Colon (tissue), 2 donors: Measurements from ENCODE around the gene CD151.

ENCODE experiments used
- FAIRE-seq: peaks from 2 replicates; lab custom pipeline; 2012; peaks lifted over from hg19 to GRCh38; lab: Jason Lieb, UNC
- donor health status: control.
- donor health status: control.

Gene CD151

DNA sequence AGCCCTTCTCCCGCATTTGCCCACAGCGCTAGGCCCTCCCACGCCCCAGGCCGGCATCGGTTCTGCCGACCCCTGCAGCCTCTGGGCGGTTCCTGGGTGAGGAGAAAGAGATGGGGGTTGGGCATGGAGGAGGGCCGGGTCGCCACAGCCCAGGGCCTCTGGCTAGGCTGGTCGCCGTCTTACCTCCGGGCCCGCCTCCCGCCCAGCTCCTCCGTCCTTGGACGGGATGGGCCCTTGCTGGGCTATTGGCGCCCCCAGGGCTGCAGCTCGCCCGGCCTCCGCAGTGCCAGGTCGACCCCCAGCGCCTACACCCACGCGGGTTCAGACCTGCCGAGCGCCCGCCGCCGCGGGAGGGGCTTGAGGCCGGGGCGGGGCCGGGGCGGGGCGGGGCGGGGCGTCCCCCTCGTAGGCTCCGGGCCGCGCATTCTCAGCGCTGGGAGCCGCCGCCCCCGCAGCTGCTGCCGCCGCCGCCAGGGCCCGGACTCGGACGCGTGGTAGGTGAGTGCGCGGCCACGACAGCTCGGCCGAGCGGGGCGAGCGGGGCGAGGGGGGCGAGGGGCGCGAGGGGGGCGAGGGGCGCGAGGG is at the start of gene CD151:
Gene CD151, plus strand, starts transcription at position 424 of the 585 bp plus-strand sequence. CDS start 3,118 bp downstream, outside the sequence.
- no peak for FAIRE-seq

DNA sequence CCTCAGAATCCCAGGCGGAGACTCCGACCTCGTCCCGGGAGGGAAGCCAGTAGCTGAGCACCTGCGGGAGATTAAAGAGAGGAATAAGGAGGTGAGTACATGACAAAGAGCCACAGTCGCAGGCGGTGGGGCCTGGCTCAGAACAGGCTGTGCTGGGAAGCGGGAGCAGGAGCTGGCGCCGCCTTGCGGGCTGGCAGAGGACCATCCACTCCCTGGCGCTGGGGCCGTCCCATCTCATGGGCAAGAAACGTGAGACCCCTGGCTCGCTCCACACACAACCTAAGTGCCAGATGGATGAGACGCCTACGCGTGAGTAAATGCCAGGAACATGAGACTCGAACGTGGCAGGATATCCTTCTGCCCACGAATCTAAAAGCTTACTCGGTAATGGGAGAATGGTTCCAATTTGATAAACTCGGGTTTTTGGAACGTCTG is 49.2 kb upstream of the CD151 start:
- FAIRE-seq: no peak

DNA sequence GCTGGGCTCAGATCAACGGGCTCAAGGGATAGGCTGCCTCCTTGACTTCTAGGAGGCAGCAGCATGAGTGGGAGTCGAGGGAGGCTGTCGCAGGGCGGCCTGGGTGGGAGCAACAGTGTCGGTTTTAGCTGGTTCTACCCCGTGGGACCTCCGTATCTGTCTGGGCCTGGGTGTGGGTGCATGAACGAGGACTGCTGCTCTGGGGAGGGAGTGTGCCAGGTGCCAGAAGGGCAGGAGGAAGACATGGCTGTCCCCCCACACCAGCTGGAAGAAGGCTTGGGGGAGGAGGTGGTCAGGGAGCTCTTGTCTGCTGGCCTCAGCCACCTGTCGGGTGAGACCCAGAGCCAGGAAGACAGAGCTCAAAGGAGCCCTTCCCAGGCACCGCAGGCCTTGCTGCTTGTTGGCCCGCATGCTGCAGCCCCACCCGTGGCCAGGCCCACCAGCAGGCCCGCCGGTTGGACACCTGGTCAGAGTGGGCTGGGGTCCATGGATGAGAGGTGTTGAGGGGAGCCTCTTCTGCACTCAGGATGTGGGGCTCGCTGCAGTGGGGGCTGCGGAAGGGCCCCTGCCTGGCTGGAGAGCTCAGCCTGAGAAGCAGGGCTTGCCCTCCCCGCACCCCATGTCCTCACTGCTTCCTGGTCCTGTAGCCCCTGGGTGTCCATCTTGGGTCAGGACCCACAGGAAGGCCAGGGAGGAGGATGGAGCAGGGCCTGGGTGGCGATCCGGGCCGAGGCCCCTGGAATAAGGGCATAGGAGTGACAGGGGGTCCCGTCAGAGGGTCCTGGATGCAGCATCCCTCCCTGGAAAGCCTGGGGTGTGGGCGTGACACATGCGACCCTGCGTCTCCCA is 46.3 kb upstream of the CD151 start:
- FAIRE-seq: no peak

DNA sequence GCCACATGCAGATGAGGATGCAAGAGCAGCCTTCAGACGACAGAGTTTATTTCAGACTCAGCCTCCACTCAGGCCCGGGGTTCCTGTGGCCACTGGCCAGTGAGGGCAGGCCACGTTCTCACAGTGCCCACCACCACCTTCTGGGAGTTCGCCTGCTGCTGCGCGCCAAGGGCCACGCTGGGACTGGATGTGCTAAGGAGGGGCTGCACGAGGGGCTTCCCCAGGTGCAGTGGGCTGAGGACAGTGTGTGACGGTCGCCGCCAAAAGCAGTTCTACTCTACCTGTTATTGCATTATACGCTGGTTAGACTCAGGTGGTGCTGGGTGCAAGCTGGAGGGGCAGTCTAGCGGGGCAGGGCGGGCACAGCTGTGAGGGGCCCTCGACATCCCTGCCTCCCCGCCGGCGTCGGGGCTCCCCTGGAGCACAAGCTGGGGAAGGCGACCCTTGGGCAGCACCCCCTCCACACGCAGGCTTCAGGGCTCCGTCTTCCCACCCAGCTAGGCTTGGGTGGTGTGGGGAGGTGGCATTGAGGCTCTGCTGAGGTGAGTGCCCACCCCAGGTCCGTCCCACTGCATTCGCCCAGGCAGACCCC is 45.6 kb upstream of the CD151 start:
- no peak for FAIRE-seq

DNA sequence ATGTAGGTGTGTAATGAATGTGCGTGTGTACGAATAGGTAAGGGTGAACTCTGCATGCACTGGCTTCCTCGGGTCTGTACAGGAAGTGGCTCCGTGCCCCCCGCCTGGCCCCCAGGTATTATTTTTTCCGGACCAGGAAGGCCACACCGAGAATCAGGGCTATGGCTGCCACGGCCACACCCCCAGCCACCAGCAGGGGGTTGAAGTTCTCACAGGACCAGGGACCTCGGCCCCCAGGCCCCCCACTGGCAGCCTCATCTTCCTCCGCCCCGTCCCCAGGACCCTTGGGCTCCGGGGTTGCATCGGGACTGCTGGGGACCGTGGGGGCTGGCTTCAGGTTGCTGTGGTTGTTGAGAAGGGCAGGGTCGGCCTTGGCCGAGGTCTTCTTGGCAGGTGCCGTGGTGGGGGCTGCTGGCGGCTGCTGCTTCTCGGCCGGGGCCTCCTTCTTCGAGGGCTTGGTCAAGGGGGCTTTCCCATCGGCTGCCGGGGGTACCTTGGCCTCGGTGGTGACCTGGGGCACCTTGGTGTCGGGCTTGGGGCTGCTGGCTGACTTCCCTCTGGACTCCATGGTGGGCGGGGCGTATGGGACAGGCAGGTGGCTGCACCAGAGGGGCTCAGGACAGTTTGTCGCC is 44.6 kb upstream of the CD151 start:
- FAIRE-seq: no peak

DNA sequence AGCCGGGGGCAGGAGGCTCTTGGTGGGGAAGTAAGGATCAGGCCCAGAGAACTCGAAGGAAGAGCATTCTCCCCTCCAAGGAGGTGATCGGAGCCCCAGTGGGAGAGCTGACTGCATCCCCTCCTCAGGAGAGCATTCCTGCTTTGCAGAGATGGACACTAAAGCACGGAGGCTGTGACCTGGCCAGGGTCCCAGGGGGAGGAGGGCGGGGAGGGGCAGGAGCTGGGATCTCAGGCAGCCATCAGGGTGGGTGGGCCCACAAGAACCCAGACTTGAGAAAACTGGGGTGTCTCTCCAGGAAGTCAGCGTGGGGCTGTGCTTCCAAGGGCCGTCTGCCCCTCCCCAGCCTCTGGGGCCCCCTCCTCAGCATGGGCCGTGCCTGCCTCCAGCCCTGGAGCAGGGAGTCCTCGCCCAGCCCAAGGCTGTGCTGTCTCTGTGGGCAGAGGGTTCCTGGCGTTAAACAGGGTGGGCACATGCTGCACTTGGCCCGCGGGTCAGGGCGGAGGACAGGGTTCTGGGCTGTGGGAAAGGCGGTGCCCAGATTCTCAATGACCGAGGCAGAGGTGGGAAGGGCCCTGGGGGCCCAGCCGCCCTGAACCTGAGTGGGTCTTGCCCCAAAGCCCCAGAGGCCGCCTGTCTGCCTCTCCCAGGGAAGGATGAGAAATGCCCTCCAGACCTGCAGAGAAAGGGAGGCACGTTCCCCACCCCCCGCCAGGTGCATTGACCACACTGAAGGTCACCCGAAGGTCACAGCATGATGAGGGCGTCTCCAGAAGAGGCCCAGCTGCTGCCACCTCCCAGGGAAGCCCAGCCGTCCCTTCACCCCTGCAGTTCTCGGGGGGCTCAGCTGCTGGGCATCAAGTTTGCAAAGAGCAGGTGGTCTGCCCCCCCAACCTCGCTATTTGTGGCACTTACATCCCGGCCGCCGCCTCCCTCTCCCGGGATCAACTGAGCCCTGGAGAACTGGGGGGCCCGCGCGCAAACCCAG is 43.5 kb upstream of the CD151 start:
- FAIRE-seq: no peak

DNA sequence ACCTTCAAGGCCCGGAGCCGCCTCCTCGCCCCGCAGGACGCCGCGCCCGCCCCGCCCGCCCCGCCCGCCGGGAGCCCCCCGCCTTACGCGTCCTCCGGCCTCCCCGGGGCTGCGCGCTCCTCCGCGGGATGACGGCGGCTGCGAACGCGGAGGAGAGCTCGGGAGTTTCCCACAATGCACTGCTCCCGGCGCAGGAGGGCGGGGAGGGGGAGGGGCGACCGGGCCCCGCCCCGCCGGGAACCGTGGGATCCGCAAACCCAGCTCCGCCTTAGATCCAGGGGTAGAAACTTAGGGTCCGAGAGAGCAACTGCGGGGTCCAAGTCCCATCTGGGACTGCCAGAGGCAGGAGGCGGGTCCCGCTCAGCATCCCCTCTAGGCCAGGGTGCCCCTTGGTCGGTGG is 42.8 kb upstream of the CD151 start, which contains the start of gene CEND1:
Gene CEND1, minus strand, starts transcription at position 148 of the 400 bp plus-strand sequence. CDS start 1,514 bp downstream, outside the sequence.
- no peak for FAIRE-seq

DNA sequence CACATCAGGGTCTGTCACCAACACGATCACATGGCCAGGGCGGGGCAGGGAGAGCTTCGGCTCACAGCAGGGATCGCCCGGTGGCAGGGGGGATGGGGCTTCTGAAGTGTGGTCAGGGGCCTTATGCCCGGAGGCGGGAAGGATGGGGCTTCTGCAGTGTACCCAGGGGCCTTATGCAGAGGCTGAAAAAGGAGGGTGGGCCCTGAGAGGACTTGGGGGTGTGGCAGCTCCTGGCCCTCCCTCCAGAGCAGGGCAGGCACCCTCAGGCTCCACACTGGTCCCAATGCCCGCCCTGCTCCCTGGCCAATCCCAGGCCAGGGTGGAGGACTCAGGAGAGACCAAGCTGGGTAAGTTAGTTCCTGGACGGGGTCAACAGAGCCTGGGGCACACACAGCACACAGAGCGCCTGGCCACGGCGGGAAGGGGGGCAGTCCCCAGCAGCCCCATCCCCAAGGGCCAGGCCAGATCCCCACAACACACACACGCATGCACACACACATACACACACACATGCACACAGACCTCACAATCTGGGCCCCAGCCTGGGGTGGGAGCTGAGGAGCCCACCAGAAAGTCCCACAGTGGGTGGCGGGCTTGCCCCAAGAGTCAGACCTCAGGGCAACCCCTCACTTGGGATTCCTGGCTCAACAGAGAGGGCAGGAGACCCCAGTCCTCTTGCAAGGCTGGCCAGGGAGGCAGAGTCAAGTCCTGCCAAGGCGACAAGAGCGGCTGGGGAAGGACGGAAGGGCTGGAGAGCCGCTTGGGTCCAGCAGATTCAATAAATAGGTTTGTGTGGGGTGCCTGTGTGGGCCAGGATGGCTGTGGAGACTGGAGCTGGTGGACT is 41.8 kb upstream of the CD151 start:
- no peak for FAIRE-seq

DNA sequence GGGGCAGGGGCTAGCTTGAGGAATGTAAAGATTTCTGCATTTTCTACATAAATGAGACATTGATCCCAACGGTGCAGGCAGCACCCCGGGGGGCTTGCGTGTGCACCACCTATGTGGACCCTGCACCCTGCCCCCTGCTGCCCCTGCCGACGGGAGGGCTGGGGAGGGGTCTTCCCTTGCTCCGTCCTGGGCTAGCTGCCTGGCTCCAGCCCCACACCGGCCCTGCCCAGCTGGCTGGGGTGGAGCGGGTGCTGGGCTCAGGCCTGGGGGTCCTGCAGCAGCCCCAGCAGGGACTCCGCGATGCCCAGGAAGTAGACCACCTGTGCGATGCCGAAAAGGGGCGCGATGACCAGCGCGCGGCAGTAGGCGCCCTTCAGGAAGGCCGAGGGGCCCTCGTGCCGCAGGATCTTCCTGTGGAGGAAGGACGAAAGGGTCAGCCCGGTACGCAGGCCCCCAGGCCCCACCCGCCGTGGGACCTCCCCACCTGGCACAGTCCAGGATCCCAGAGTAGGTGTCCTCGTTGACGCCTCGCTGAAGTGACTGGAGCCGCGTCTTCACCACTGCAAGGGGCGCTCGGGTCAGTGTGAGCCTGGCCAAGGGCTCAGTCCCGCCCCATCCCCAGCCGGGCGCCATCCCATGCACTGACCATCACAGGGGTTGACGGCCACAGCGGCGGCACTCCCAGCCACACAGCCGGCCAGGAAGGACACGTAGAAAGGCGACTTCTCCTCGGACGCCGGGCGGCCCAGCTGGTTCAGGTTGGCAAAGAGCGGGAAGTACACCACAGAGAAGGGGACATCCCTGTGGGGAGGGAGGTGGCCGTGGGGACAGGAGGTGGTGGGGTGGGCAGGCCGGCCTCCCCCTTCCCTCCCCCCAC is 40.9 kb upstream of the CD151 start:
- no peak for FAIRE-seq

DNA sequence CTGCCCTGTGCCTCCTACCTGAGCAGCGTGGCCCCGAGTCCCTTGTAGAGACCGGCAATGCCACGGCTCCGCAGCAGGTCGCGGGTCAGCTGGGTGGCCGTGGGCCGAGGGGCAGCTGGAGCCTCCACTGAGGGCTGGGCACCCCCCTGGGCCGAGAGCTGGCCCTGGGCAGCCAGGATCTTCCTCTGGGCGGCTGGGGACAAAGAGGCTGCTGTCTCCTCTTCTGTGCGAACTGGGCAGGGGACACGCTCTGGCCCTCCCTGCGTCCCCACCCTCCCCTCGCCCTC is 40.3 kb upstream of the CD151 start:
- no peak for FAIRE-seq

DNA sequence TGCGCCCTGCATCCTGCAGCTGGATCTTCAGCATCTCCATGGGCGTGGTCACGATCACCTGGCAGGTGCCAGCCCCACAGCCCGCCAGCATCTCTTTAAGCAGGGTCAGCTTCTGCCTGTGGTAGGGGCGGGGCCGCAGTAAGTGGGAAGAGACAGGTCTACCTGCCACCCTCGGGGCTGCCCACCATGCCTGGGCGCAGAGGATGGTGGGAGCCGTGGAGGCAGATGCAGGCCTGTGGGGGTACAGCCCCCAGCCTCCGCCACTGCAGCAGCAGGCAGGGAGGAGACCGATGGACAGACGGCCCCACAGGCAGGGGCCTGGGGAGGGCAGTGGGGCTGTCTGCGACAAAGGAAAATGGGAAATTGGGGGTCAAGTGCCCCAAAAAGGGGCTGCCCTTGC is 39.9 kb upstream of the CD151 start:
- FAIRE-seq: no peak

DNA sequence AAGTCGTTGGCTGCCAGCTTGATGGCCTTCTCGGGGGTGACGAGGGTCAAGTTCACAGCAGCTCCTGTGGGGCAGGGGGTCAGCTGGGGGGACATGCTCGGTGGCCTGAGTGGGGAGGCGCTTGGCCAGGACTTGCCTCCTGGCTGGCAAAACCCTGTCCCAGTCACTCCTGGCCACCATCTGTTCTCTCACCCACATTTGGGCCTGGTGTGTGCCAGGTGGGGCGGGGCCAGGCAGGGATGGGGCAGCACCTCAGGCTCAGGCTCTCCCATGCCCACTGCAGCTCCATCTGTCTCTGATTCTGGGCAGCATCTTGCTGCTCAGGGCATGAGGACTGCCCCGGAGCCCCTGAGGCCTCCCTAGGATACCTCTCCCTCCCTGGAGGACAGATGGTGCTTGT is 39.2 kb upstream of the CD151 start:
- FAIRE-seq: no peak

DNA sequence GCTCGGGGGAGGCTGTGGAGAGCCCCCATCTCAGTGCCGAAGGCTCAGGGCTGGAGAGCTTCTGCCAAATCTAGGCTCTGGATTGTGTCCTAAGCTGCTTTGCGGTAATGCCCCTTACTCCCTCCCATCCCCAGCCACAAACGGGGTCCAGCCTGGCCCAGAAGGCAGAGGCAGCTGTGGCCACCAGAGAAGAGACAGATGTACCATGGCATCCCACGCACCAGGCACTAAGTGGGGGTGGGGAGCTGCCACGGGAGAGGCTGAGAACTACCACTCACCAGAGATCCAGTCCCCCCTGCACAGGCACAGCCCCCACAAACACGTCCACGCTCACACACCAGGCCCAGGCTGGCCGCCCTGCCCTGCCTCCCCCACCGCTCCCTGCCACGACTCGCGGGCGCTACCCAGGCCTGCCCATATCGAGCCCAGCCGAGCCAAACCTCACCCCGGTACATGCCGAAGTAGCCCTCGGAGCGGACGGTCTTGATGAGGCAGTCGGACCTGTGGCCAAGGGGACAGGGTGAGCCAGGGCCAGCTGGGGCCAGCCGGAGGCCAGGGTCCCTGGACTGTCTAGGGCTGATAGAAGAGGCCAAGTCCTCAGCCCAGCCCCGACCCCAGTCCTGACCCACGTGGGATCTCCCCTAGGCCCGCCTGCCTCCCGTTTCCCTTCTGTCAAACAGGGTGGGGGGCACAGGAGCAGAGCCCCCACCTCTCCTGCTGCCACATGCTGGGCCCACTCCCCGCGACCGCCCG is 38.6 kb upstream of the CD151 start:
- no peak for FAIRE-seq

DNA sequence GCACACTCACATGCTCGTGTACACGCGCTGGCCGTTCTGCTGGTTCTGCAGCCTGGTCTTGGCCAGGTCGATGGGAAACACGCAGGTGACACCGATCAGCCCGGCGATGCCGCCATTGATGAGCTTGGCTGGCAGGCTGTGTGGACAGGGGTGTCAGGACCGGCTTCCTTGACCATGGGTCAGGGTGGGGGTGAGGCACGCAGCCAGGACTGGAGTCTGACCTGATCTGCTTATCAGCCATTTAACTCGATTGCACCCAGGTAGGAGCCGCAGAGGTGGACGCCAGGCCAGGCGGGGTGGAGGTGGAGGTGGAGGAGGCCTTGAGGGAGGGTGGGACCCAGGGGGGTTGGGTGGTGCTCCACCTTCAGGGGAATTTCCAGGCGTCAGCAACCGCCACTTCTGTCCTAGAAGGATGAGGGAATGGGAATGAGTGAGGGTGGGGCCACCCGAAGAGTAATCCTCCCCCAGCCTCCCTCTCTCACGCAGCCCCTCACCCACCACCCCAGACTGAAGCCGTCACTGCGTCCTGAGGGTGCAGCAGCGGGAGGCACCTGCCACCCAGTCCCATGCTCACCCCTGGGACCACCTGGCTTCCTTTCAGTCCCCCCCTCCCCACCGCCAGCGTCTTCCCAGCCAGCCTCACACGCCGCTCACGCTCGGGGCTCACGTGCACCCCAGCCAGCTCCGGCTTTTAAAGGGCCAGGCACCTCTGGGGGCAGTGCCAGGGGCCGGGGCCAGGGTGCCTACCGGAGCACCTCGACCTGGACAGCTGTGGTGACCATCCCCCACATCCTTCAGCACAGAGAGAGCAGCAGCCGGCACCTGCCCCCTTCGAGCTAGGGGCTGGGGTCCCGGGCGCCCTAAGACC is 37.8 kb upstream of the CD151 start:
- FAIRE-seq: no peak

DNA sequence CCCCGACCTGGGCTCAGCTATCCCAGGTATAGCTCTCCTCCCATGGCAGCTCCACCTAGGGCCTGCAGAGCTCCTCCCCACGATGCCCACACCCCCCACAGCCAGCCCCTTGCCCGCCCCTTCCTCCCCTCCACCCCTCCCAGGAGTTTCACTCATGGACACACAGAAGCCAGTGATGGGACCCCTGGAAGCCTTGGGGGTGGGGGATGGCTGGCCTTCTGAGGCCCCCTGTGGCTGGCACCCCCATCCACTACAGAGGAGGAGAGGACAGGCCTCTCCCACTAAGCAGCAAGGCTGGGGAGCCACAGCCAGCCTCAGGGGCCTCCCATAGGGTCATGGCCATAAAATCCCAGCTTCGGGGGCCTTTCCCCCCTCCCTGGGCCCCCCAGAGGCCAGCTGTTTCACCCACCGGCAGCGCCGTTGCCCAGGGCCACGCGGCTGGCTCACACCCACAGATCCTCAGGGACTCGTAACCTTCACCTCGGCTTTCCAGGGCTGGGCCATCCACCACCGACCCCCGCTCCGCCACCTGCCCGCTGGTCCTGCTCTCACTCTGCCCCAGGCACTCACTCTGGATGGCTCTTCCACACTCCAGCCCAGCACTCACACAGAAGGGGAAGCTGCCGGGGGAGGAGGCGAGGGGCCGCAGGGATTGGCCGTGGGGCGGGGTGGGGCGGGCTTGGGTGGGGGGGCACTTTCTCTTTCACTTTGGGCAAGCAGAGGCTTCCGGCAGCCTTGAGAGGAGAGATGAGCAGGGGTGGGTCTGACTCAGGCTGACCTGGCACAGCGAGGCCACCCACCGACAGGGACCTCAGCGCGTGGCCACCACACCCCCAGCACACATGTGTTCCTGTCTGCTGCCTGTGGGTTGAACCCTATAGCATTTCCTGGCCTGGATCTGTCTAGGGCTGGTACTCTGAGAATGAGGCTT is 36.9 kb upstream of the CD151 start:
- no peak for FAIRE-seq

DNA sequence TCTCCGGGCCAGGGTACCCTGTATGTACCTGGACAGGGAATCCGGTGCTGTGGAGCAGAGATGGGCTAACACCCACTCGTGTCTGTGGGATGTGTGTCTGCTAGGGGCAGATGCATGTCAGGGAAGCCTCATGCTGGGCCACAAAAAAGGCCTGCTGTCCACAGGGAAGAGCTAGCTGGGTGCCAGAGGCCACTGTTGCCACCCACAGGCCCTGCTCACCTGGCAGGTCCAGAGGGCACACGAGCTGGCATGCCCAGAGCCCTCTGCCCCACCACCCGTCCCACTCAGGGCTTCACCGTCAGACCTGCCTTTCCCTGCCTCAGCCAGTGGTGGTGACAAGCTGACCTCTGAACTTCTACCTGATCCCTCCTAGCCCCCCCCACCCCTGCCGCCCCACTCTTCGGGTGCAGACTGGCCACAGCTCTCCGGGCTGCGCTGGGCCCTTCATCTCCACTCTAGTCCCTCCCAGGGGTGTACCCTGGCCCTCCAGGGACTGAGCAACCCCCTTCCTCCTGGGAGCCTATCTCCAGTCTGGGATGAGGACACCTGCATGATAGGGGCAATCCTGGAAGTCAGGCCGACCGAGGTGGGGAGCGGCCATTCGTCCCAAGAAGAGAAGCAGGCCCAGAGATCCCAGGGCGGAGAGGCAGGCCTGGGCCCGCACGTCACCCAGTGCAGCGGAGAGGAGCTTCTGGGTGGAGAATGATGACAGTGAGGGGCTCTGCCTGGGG is 36.0 kb upstream of the CD151 start:
- no peak for FAIRE-seq
